ENCODE data around the gene EYS. TPM values are rescaled to one million over a fixed set of nuclear protein-coding genes. Genes with fewer than 3 reads are reported as not detected.
"Not testable (repeated sequence)": the region's sequence is repeated elsewhere in the genome, so short reads cannot be mapped to it uniquely, and the experiment has no call there.

EYS gene
- total RNA-seq, 2 experiments from 2014 or later = not detected

GRCh38 chr6:63839485-63839884, 1867.5 kb downstream of the EYS start:
- Histone ChIP-seq H3K27ac (ENCODE audit: low read depth in 1 of 2, low read length in 2 of 2) (no peak overlapping the region), H3K4me3 (ENCODE audit: low read length) (no peak overlapping the region), H3K4me1 (ENCODE audit: insufficient read depth, low read length) (no peaks in the 10 kb centered on the region), H3K27me3 (ENCODE audit: control insufficient read depth in 1 of 2, insufficient read depth in 2 of 2, low read length in 2 of 2) (no peaks in the 10 kb centered on the region), H3K36me3 (ENCODE audit: insufficient read depth, low read length) (no peaks in the 10 kb centered on the region), H3K9me3 (ENCODE audit: control insufficient read depth in 1 of 2, insufficient read depth in 1 of 2, low read length in 2 of 2) (no peaks in the 10 kb centered on the region)
- H3K4me3 Mint-ChIP-seq = no peak overlapping the region
- TF ChIP-seq CTCF (IDR thresholded peaks at IDR 0.05) = no peak
- no peaks in the 10 kb centered on the region for H3K36me3 Mint-ChIP-seq (ENCODE audit: low read depth)
- intact Hi-C loops (cut with DNase I, micrococcal nuclease) = no loop called here
- H3K27ac Mint-ChIP-seq = no peak overlapping the region
- peaks cover 2% of the 10 kb centered on the region for H3K9me3 Mint-ChIP-seq
- ATAC-seq (ENCODE audit: poor library complexity) = no peak
- H3K27me3 Mint-ChIP-seq = no peaks in the 10 kb centered on the region
- H3K4me1 Mint-ChIP-seq (ENCODE audit: low read depth) = no peaks in the 10 kb centered on the region
- ChIA-PET POLR2A (no interaction called here), CTCF (interaction anchor here (1.2 kb wide), 1 partner anchor 11 kb away, joined by 3 read pairs; no protein-coding TSS in a partner anchor)
- DNase-seq = no peak

GRCh38 chr6:63828678-63829077, 1878.3 kb downstream of the EYS start:
- H3K27ac Mint-ChIP-seq; H3K36me3 ChIP-seq (ENCODE audit: insufficient read depth, low read length); H3K27ac ChIP-seq (ENCODE audit: low read depth in 1 of 2, low read length in 2 of 2); H3K4me3 ChIP-seq (ENCODE audit: low read length); POLR2A ChIA-PET; H3K27me3 ChIP-seq (ENCODE audit: control insufficient read depth in 1 of 2, insufficient read depth in 2 of 2, low read length in 2 of 2); H3K4me3 Mint-ChIP-seq; intact Hi-C loops (cut with DNase I, micrococcal nuclease); DNase-seq; H3K27me3 Mint-ChIP-seq; H3K4me1 Mint-ChIP-seq (ENCODE audit: low read depth); ATAC-seq (ENCODE audit: poor library complexity); H3K4me1 ChIP-seq (ENCODE audit: insufficient read depth, low read length); H3K36me3 Mint-ChIP-seq (ENCODE audit: low read depth): not testable (repeated sequence)
- peaks cover 0 to 16% of the 10 kb centered on the region in 2 experiments for H3K9me3 ChIP-seq (ENCODE audit: control insufficient read depth in 1 of 2, insufficient read depth in 1 of 2, low read length in 2 of 2)
- CTCF ChIA-PET = interaction anchor here (1.1 kb wide), 1 partner anchor 10 kb away, joined by 3 read pairs; no protein-coding TSS in a partner anchor
- H3K9me3 Mint-ChIP-seq = peaks cover 25% of the 10 kb centered on the region

DNA sequence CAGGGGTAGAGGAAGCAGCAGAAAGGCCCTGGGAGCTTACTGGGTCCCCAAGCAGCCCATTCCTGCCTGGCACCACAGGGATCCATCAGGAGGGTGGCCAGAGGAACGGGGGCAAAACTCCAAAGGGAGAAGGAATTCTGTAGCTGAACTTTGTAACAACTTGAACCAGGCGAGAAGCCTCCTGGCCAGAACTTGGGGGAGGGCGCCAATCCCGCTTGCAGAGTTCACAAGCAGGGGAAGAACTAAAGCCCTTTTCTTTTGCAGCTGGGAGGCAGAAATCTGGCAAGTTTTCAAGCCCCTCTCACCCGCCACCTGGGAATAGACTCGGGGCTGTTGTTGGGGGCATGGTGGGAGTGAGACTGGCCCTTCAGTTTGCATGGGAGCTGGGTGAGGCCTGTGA, 1882.3 kb downstream of the EYS start:
- no peak overlapping the region for H3K27ac ChIP-seq (ENCODE audit: low read depth in 1 of 2, low read length in 2 of 2)
- TF ChIP-seq CTCF (IDR thresholded peaks at IDR 0.05) = no peak
- intact Hi-C loops (cut with DNase I, micrococcal nuclease) = no loop called here
- no peaks in the 10 kb centered on the region for H3K36me3 ChIP-seq (ENCODE audit: insufficient read depth, low read length)
- H3K4me1 ChIP-seq (ENCODE audit: insufficient read depth, low read length) = no peaks in the 10 kb centered on the region
- H3K4me3 ChIP-seq (ENCODE audit: low read length) = no peak overlapping the region
- no peak for DNase-seq
- peaks cover 21% of the 10 kb centered on the region for H3K9me3 Mint-ChIP-seq
- ChIA-PET CTCF (no interaction called here), POLR2A (no interaction called here)
- H3K27me3 Mint-ChIP-seq = no peaks in the 10 kb centered on the region
- H3K27ac Mint-ChIP-seq = no peak overlapping the region
- ATAC-seq (ENCODE audit: poor library complexity) = no peak
- H3K4me3 Mint-ChIP-seq = no peak overlapping the region
- H3K27me3 ChIP-seq (ENCODE audit: control insufficient read depth in 1 of 2, insufficient read depth in 2 of 2, low read length in 2 of 2) = no peaks in the 10 kb centered on the region
- H3K4me1 Mint-ChIP-seq (ENCODE audit: low read depth) = no peaks in the 10 kb centered on the region
- peaks cover 0 to 16% of the 10 kb centered on the region in 2 experiments for H3K9me3 ChIP-seq (ENCODE audit: control insufficient read depth in 1 of 2, insufficient read depth in 1 of 2, low read length in 2 of 2)
- H3K36me3 Mint-ChIP-seq (ENCODE audit: low read depth) = no peaks in the 10 kb centered on the region

- intact Hi-C loops (cut with DNase I, micrococcal nuclease) = no loop called here
- no peak overlapping the region for H3K27ac ChIP-seq (ENCODE audit: low read depth in 1 of 2, low read length in 2 of 2)
- ChIA-PET CTCF (no interaction called here), POLR2A (no interaction called here)
- peaks cover 0 to 7% of the 10 kb centered on the region in 2 experiments for H3K9me3 ChIP-seq (ENCODE audit: control insufficient read depth in 1 of 2, insufficient read depth in 1 of 2, low read length in 2 of 2)
- Mint-ChIP-seq H3K9me3 (peaks cover 6% of the 10 kb centered on the region), H3K4me3 (no peak overlapping the region), H3K4me1 (ENCODE audit: low read depth) (no peaks in the 10 kb centered on the region), H3K27ac (no peak overlapping the region), H3K27me3 (peaks cover 5% of the 10 kb centered on the region), H3K36me3 (ENCODE audit: low read depth) (no peaks in the 10 kb centered on the region)
- no peaks in the 10 kb centered on the region for H3K36me3 ChIP-seq (ENCODE audit: insufficient read depth, low read length)
- no peaks in the 10 kb centered on the region for H3K4me1 ChIP-seq (ENCODE audit: insufficient read depth, low read length)
- DNase-seq (no peak), ATAC-seq (ENCODE audit: poor library complexity) (no peak)
- no peak for TF ChIP-seq CTCF (IDR thresholded peaks at IDR 0.05)
- no peak overlapping the region for H3K4me3 ChIP-seq (ENCODE audit: low read length)
- H3K27me3 ChIP-seq (ENCODE audit: control insufficient read depth in 1 of 2, insufficient read depth in 2 of 2, low read length in 2 of 2) = no peaks in the 10 kb centered on the region
Observed at GRCh38 chr6:63821442-63821841, 1885.6 kb downstream of the EYS start.
